Choroid plexus epithelial cell (primary cell): ENCODE data around the gene STARD5.

ENCODE experiments used
- DNase-seq: peaks from one replicate; pipeline ENCODE4 v3.0.0-alpha.2; 2010; ENCODE audit warnings: low read depth
- H3K4me3 ChIP-seq: 2 replicates; pipeline ENCODE4 v1.5.1; 2011; ENCODE audit warnings: low read depth, mild to moderate bottlenecking, control low read depth, low read length, moderate library complexity
- TF ChIP-seq, protein P1 (sequence below): conservative IDR thresholded peaks from 2 replicates; pipeline ENCODE4 v1.5.1; 2011; ENCODE audit warnings: low read depth, mild to moderate bottlenecking, control low read depth, inconsistent platforms, low read length, moderate library complexity

The STARD5 gene

DNA sequence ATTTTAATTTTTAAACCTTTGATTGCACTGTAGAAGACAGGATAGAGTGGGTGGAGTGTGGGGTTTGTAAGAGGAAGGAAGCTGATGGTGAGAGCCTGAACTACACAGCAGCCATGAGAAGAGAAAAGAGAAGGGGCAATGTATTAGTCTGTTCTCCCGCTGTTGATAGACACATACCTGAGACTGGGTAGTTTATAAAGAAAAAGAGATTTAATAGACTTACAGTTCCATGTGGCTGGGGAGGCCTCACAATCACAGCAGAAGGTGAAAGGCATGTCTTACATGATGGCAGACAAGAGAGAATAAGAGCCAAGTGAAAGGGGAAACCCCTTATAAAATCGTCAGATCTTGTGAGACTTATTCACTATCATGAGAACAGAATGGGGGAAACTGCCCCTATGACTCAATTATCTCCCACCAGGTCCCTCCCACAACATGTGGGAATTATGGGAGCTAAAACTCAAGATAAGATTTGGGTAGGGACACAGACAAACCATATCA is 37.3 kb downstream of the STARD5 start:
- no peak overlapping the region for H3K4me3 ChIP-seq
- no peak for DNase-seq
- TF ChIP-seq, protein P1, sequence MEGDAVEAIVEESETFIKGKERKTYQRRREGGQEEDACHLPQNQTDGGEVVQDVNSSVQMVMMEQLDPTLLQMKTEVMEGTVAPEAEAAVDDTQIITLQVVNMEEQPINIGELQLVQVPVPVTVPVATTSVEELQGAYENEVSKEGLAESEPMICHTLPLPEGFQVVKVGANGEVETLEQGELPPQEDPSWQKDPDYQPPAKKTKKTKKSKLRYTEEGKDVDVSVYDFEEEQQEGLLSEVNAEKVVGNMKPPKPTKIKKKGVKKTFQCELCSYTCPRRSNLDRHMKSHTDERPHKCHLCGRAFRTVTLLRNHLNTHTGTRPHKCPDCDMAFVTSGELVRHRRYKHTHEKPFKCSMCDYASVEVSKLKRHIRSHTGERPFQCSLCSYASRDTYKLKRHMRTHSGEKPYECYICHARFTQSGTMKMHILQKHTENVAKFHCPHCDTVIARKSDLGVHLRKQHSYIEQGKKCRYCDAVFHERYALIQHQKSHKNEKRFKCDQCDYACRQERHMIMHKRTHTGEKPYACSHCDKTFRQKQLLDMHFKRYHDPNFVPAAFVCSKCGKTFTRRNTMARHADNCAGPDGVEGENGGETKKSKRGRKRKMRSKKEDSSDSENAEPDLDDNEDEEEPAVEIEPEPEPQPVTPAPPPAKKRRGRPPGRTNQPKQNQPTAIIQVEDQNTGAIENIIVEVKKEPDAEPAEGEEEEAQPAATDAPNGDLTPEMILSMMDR = no peak

DNA sequence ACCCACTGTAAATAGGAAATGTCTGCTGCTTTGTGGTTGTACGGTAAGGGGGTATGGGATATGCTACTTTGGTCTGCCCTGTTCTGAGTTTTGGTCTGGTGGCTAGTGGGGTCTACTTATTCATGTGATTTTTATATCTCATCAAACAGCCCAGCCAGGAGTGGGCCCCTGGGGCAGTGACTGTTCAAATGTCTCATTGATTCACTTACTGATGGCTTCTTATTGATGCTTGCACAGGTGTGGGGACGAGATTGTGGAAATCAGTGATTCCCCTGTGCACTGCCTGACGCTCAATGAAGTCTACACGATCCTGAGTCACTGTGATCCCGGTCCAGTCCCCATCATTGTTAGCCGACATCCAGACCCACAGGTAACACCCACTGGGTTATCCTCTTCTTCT is 38.5 kb downstream of the STARD5 start:
- no peak overlapping the region for H3K4me3 ChIP-seq
- no peak for DNase-seq
- TF ChIP-seq, protein P1 = no peak

DNA sequence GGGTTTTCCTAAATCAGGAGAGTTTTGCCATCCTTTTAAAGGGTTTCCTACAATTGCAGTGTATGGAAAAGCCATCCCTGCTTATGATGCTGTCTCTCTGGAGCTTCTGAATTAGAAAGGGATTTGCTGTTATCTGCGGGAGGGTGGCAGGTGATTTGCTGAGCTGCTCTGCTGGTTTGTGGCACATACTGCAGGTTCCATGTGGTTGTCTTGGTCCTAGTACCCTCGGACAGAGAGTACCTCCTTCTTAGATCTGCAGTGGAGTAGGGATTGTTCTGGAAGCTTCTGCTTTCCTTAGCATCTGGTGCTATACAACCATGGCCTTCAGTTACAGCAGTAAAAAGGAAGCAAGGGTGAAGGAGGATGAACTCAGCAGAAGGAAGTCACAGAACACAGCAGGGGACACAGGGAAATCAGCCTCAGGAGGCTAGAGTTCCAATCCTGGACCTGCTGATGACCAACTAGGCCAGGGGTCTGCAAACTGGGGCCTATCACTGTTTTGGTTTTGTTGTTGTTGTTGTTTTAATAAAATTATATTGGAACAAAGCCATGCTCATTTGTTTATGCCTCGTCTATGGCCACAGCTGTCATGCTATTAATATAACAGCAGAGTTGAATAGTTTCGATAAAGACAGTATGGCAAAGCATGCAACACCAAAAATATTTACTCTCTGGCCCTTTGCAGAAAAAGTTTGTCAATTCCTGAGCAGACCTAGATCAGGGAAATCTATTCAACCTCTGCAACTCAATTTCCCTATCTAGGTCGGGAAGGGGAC is 39.5 kb downstream of the STARD5 start:
- H3K4me3 ChIP-seq = no peak overlapping the region
- TF ChIP-seq, protein P1 = no peak
- no peak for DNase-seq

DNA sequence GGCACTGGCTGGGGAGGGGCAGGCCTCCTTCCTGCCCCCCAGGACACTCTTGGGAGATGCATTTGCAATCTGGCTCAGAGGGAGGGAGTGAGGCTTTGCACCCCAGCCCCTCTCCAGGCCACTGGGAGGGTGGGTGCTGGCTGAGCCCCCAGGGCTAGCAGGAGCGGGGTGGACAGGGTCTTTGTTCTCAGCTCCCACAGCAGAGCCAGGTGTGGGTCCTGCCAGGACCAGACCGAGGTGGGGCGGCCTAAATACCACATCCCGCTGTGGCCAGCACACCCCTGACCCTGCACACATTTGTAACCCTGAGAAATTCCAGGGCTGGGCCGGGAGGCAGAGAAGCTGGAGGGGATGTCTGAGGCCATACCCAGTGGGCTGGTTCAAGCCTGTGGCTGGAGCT is 41.0 kb downstream of the STARD5 start:
- H3K4me3 ChIP-seq = no peak overlapping the region
- no peak for DNase-seq
- TF ChIP-seq, protein P1 = no peak

DNA sequence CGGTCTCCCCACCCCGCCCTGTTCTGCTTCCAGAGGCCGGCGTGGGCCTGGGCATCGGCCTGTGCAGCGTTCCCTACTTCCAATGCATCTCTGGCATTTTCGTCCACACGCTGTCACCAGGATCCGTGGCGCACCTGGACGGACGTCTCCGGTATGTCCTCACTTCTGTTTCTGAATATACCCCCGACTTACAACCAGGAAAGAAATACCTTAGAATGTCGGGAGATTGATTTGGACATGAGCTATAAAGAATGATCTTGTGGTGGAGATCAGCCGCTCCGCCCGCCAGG is 41.4 kb downstream of the STARD5 start:
- H3K4me3 ChIP-seq = no peak overlapping the region
- TF ChIP-seq, protein P1 = no peak
- DNase-seq = no peak

DNA sequence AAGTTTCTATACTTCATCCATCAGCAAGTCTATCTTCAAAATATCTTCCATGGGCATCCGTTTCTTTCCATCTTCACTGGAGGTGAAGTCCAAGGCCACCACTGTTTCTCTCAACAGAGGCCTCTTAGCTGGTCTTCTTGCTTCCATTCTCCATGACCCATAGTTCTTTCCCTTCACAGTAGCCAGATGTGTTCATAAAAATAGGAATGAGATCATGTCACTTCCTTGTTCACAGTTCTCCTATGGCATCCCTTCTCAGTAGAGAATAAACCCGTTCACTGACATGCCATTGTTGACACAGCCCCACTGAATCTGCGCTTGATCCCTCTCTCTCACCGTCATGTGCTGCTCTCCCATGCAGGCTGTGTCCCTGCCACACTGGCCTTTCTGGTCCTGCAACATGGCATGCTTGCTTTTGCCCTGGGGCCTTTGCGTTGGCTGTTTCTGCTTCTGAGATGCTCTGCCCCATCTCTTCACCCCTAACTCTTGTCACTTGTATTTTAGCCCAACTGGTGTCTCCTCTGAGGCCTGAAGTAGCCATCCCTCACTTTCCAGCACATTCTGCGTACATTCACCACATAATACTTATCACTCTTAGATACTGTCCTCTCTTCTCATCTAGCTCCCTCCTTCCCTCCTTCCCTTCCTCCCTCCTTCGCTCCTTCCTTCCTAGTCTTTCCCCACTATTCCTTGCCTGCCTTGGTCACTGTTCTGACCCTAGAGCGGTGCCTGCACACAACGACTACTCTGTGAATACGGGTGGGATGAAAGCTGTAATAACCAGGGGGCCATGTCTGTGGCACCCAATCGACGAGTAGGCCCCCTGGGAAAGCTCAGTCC is 42.0 kb downstream of the STARD5 start:
- DNase-seq = no peak
- TF ChIP-seq, protein P1 = no peak

DNA sequence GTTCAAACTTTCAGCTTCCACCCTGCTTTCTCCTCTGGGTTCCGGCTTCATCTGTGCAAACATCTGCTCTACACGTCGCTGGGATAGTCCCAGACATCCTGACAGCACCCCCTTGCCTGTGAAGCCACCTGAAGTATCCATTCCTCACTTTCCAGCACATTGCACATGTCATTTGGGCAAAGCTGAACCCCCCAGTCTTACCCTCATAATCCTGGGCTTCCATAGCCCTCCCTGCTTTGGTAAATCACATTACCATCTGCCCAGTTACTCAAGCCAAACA is 42.5 kb downstream of the STARD5 start:
- DNase-seq = no peak
- H3K4me3 ChIP-seq = no peak overlapping the region
- TF ChIP-seq, protein P1 = no peak

More for the DNA sequence above, 42.0 kb downstream of the STARD5 start:
- H3K4me3 ChIP-seq = no peak overlapping the region
